ENCODE results near the gene NEK11.

- TF ChIP-seq CTCF (IDR thresholded peaks at IDR 0.05) (no peak), POLR2A (IDR thresholded peaks at IDR 0.05) (no peak), POLR2AphosphoS5 (IDR thresholded peaks at IDR 0.05) (peak; percentile 71 to 90 (median 79))
Observed at GRCh38 chr3:131026321-131027151, at the start of gene NEK11, which contains the start of gene ASTE1.
